NOMO-1 treated with dmso at 0.1 percent for 144 hours (cell line): ENCODE data around the gene TFDP1.
"Not testable (repeated sequence)": the region's sequence is repeated elsewhere in the genome, so short reads cannot be mapped to it uniquely, and the experiment has no call there.

Experiments
- DNase-seq: peaks from one replicate; lab custom pipeline; 2025; ENCODE audit not compliant: unreplicated experiment; lab: John Stamatoyannopoulos, UW

TFDP1 gene

GRCh38 chr13:113594066-113594821, 9.7 kb downstream of the TFDP1 start:
- DNase-seq: not testable (repeated sequence)

DNA sequence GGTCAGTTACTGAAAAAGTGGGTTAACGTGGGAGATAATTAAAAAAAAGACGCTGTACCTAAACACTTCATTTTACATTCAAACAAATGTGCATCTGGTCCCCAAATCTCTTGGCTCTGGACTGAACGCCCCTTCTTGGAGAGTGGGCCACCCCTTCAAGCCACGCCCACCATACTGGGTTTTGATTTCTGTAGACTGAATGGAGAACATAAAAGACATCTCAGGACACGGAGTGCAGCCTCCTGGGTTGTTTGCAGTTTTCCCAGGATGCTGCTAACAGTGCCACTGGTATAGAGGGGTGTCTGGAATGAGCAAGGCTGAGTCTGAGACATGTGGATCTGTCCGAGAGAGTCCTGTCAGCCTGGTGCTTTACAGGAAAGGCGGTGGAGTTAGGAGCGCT, 10.6 kb downstream of the TFDP1 start:
- DNase-seq: no peak

GRCh38 chr13:113596321-113597200, 12.0 kb downstream of the TFDP1 start:
- DNase-seq: no peak

- DNase-seq: no peak
Observed at GRCh38 chr13:113597391-113598080, 13.0 kb downstream of the TFDP1 start.

GRCh38 chr13:113598081-113598410, 13.5 kb downstream of the TFDP1 start:
- no peak for DNase-seq

- DNase-seq: no peak
Observed at GRCh38 chr13:113598481-113598880, 13.9 kb downstream of the TFDP1 start.

GRCh38 chr13:113599391-113599790, 14.8 kb downstream of the TFDP1 start:
- DNase-seq: no peak

DNA sequence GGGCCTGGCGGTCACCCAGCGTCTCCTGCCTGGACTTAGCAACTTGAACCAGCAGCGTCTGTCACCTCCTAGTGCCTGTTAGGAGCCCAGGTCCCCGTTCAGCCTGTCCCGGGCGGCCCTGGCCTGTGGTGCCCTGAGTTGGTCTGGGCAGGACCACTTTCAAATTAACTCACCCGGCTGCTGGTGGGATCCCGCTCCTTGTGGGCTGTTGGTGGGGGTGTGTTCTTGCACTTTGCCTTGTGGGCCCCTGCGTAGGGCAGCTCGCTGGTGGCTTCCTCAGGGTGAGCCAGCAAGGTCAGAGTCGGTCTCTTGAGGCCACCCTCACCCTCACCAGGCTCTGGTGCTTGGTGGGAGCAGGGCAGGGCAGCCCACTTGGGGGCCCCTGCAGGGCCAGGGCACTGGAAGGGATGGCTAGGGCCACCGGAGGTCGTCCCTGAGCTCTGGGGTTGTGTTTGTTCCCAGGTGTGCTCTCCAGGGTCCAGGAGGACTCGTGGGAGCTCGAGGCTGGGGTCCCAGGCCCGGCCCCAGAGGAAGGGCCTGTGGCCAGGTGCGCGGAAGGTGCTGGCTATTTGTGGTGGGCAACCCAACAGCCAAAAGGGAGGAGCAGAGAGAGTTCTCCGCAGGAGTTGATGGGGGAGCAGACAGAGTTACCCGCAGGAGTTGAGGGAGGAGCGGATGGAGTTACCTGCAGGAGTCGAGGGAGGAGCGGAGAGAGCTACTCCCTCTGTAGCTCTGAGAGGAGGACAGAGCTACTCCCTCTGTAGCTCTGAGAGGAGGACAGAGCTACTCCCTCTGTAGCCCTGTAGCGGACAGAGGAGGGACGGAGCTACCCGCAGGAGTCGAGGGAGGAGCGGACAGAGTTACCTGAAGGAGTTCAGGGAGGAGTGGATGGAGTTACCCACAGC, 16.9 kb downstream of the TFDP1 start:
- DNase-seq: no peak

GRCh38 chr13:113602291-113602988, 17.9 kb downstream of the TFDP1 start:
- no peak for DNase-seq

DNA sequence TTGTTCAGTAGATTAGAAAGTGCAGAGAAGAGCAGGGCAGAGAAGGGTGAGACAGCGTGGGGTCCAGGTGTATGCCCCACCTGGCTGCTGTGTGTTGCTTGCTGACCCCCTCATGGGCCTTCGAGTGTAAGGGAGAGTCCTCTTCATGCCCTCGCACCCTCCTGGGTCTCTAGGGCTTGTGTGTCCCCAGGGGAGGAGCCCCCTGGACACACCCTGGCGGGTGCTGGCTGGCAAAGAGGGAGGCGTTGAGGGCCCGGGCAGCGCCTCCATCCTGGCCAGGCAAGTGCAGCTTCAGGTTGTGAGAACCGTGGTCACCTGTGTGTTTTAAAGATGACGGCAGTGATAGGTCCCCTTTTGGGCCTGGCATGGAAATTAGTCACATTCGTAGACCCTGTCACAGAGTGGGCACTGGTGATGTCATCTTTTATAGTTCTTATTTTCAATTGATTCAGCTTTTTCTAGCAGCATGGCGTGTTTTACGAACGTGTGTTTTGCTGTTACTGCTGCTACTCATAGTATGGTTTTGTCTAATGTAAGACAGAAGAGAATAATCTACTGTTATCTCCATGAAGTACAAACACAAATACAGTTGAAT, 18.7 kb downstream of the TFDP1 start:
- no peak for DNase-seq

DNA sequence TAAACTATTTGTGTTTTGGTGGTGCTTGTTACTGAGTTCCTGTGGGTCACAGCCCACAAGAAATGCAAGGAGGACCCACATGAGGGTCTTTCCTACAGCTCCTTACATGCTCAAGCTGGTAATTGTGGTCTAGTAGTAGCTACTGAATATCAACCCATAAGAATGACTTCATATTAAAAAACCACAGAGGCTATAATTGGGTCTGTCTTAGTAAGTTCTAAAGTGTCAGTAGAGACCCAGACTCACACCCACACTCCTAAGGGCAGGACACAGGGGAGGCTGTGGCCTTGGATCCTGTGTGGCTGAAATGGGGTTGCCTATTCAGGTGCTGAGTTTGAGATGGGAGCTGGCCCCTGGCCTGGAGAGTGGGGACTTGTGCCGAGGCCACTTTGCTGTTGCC, 19.6 kb downstream of the TFDP1 start:
- DNase-seq: no peak

GRCh38 chr13:113605461-113605860, 20.9 kb downstream of the TFDP1 start:
- no peak for DNase-seq

GRCh38 chr13:113605866-113606438, 21.4 kb downstream of the TFDP1 start:
- no peak for DNase-seq

GRCh38 chr13:113607056-113607888, 22.7 kb downstream of the TFDP1 start:
- no peak for DNase-seq

DNA sequence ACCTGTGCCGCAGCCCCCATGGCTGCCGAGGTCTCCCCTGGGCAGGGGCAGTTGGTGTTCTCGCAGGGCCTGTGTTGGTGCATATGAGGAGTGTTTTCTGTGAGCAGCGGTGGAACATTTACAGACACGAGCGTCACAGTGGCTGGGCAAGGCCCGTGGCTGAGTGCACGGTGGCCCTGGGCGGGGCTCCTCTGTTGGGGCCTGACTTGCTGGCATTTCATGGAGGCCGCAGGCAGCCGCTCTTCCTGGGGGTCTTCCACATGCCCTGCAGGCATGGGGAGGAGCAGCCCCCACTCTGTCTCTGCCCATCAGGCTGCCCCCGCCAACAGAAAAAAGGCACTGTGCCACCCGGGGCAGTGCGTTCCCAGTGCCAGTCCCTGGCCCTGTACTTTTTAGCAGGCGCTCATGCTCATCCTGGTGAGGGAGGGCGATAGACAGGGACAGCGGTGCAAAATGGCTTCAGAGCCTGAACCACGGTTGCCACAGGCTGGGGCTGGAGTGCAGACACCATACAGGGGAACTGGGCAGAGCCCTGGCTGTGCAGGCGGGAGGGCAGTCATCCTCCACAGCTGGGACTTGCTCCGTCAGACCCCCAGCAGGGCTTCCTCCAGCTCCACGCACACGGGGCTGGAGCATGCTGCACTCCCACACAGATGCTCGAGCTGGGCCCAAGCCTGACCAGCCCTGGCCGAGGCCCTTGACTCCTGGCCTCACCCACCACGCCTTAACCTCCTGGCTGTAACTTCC, 23.5 kb downstream of the TFDP1 start:
- DNase-seq: no peak

DNA sequence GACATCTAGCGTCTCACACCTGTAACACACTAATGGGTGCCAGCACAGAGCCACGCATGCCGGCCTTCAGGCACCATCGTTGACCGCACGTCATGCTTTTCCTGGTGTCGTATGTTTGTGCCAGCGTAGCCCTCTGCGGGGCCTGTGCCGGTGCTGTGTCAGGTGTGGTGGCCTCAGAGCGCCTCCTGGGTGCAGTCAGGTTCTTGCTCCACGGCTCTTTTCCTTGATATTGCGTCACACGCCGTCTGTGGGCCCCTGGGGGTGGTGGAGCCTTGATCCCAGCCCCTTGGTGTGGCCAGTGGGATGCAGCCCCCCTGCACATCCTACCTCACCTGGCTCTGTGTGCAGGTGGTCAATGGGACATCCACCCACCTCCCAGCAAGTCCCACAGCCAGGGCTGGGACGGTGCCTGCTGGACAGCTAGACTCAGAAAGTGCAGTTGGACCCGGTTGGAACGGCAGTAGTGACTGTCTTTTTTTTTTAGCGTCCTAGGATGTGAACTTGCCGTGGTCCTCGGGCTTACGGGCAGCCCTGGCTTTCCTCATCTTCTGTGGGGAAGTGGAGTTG, 24.5 kb downstream of the TFDP1 start:
- no peak for DNase-seq

DNA sequence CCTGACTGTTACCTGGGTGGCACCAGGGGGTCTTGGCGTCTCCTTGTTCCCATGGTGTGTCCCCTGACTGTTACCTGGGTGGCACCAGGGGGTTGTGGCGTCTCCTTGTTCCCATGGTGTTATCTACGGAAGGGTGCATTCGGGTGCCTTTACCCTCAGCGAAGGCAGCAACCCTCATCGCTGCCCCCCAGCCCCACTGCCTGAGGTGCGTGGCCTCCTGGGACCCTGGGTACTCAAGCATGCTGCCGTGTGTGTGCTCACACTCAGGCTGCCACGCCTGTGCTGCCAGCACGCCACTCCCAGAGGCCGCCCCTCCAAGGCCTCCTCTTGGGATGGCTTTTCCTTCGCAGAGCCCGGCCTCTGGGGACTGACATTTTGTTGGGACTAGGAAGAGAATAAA, 25.1 kb downstream of the TFDP1 start:
- no peak for DNase-seq

DNA sequence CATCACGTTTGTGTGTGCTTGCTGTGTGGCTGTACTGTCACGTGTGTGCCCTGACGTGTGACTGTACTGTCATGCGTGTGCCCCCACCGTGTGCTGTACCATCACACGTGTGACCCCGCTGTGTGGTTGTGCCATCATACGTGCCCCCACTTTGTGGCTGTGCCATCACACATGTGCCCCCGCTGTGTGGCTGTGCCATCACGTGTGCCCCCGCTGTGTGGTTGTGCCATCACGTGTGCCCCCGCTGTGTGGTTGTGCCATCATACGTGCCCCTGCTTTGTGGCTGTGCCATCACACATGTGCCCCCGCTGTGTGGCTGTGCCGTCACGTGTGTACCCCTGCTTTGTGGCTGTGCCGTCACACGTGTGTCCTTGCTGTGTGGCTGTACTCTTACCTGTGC, 25.7 kb downstream of the TFDP1 start:
- no peak for DNase-seq
